ENCODE measurements around the gene HPGDS. TPM values are rescaled to one million over a fixed set of nuclear protein-coding genes. Genes with fewer than 3 reads are reported as not detected.

HPGDS gene
- total RNA-seq, 1 donor from 2014 or later = not detected

- Mint-ChIP-seq H3K9me3 (no peaks in the 10 kb centered on the region), H3K4me3 (no peak overlapping the region), H3K36me3 (ENCODE audit: low read depth) (no peaks in the 10 kb centered on the region), H3K4me1 (no peaks in the 10 kb centered on the region), H3K27ac (ENCODE audit: unreplicated experiment) (no peak overlapping the region), H3K27me3 (ENCODE audit: low read depth) (no peaks in the 10 kb centered on the region)
- no peak for TF ChIP-seq CTCF (conservative IDR thresholded peaks at IDR 0.05)
- DNase-seq (ENCODE audit: low read depth, low spot score) = no peak
Observed at GRCh38 chr4:94334962-94335361, 7.7 kb downstream of the HPGDS start.

GRCh38 chr4:94334476-94334875 lies 8.2 kb downstream of the HPGDS start:
- TF ChIP-seq CTCF (conservative IDR thresholded peaks at IDR 0.05) = no peak
- Mint-ChIP-seq H3K4me3 (no peak overlapping the region), H3K27me3 (ENCODE audit: low read depth) (no peaks in the 10 kb centered on the region), H3K27ac (ENCODE audit: unreplicated experiment) (no peak overlapping the region), H3K9me3 (no peaks in the 10 kb centered on the region), H3K36me3 (ENCODE audit: low read depth) (no peaks in the 10 kb centered on the region), H3K4me1 (no peaks in the 10 kb centered on the region)
- no peak for DNase-seq (ENCODE audit: low read depth, low spot score)

- no peak for DNase-seq (ENCODE audit: low read depth, low spot score)
- Mint-ChIP-seq H3K36me3 (ENCODE audit: low read depth) (no peaks in the 10 kb centered on the region), H3K4me1 (no peaks in the 10 kb centered on the region), H3K27ac (ENCODE audit: unreplicated experiment) (no peak overlapping the region), H3K9me3 (no peaks in the 10 kb centered on the region), H3K27me3 (ENCODE audit: low read depth) (no peaks in the 10 kb centered on the region), H3K4me3 (no peak overlapping the region)
- no peak for TF ChIP-seq CTCF (conservative IDR thresholded peaks at IDR 0.05)
Observed at GRCh38 chr4:94333866-94334265, 8.8 kb downstream of the HPGDS start.

GRCh38 chr4:94332983-94333590 lies 9.5 kb downstream of the HPGDS start:
- TF ChIP-seq CTCF (conservative IDR thresholded peaks at IDR 0.05) = no peak
- peaks cover 1% of the 10 kb centered on the region for H3K9me3 Mint-ChIP-seq
- H3K36me3 Mint-ChIP-seq (ENCODE audit: low read depth) = no peaks in the 10 kb centered on the region
- no peak overlapping the region for H3K27ac Mint-ChIP-seq (ENCODE audit: unreplicated experiment)
- DNase-seq (ENCODE audit: low read depth, low spot score) = no peak
- no peaks in the 10 kb centered on the region for H3K4me1 Mint-ChIP-seq
- no peaks in the 10 kb centered on the region for H3K27me3 Mint-ChIP-seq (ENCODE audit: low read depth)
- no peak overlapping the region for H3K4me3 Mint-ChIP-seq

- H3K36me3 Mint-ChIP-seq (ENCODE audit: low read depth) = peaks cover 9% of the 10 kb centered on the region
- H3K4me3 Mint-ChIP-seq = no peak overlapping the region
Observed at GRCh38 chr4:94329933-94330332, 12.7 kb downstream of the HPGDS start.

More at GRCh38 chr4:94329933-94330332, 12.7 kb downstream of the HPGDS start:
- H3K27me3 Mint-ChIP-seq (ENCODE audit: low read depth) = no peaks in the 10 kb centered on the region
- H3K9me3 Mint-ChIP-seq = peaks cover 7% of the 10 kb centered on the region
- no peak overlapping the region for H3K27ac Mint-ChIP-seq (ENCODE audit: unreplicated experiment)
- no peak for DNase-seq (ENCODE audit: low read depth, low spot score)
- H3K4me1 Mint-ChIP-seq = no peaks in the 10 kb centered on the region
- TF ChIP-seq CTCF (conservative IDR thresholded peaks at IDR 0.05) = no peak
